Caco-2 (cell line): ENCODE data around the gene CDK10. TPM values are rescaled to one million over a fixed set of nuclear protein-coding genes. Genes with fewer than 3 reads are reported as not detected.

Source experiments
- BruUV-seq: library from RNA; stranded (reverse); fragments of 400-500 nt; replicated peaks from 2 replicates; lab custom pipeline; 2021; lab: Mats Ljungman, UMichigan
- CTCF ChIA-PET: fragments of 300-600 bp; sonication (Branson Sonifier 250); formaldehyde crosslinking; loops from one replicate; lab custom pipeline; 2022; ENCODE audit warnings: antibody characterized with exemption; lab: Charles Lee
- POLR2A ChIA-PET: fragments of 300-600 bp; sonication (Branson Sonifier 250); formaldehyde crosslinking; loops from one replicate; lab custom pipeline; 2022; ENCODE audit warnings: antibody characterized with exemption; lab: Charles Lee
- DNase-seq, 2 experiments: peaks; one replicate each; pipeline versions ENCODE4 v3.0.0 to v3.0.0-alpha.2; 2020 to 2022
- H3K27me3 ChIP-seq: replicated peaks from 2 replicates; pipeline ENCODE4 v1.6.0; 2011; ENCODE audit warnings: low read length; ENCODE audit not compliant: control insufficient read depth, insufficient read depth
- H3K36me3 ChIP-seq: 2 replicates; pipeline ENCODE4 v1.5.1; 2011; ENCODE audit warnings: low read length; ENCODE audit not compliant: control insufficient read depth, insufficient read depth
- H3K4me1 ChIP-seq: fragments of 250-450 bp; sonication (Bioruptor Pico); 2 replicates; pipeline ENCODE4 v1.5.1; 2020; ENCODE audit warnings: mild to moderate bottlenecking
- H3K4me3 ChIP-seq: 2 replicates; pipeline ENCODE4 v1.5.1; 2011; ENCODE audit warnings: low read depth, mild to moderate bottlenecking, control low read depth, low read length
- H3K9me3 ChIP-seq: fragments of 250-450 bp; sonication (Bioruptor Pico); 2 replicates; pipeline ENCODE4 v1.5.1; 2020; ENCODE audit warnings: mild to moderate bottlenecking, moderate library complexity
- H3K27ac Mint-ChIP-seq: one replicate; pipeline ENCODE4 v1.8.0; 2022; ENCODE audit warnings: mixed read lengths; ENCODE audit not compliant: unreplicated experiment
- H3K27me3 Mint-ChIP-seq: one replicate; pipeline ENCODE4 v1.8.0; 2022; ENCODE audit warnings: mixed read lengths; ENCODE audit not compliant: insufficient read depth, unreplicated experiment
- H3K36me3 Mint-ChIP-seq: one replicate; pipeline ENCODE4 v1.8.0; 2022; ENCODE audit warnings: mild to moderate bottlenecking, mixed read lengths; ENCODE audit not compliant: insufficient read depth, unreplicated experiment
- H3K4me1 Mint-ChIP-seq: one replicate; pipeline ENCODE4 v1.8.0; 2022; ENCODE audit warnings: low read depth, mixed read lengths; ENCODE audit not compliant: unreplicated experiment
- H3K4me3 Mint-ChIP-seq: one replicate; pipeline ENCODE4 v1.8.0; 2022; ENCODE audit warnings: mild to moderate bottlenecking, moderate library complexity, mixed read lengths; ENCODE audit not compliant: unreplicated experiment
- H3K9me3 Mint-ChIP-seq: one replicate; pipeline ENCODE4 v1.8.0; 2022; ENCODE audit warnings: mixed read lengths; ENCODE audit not compliant: unreplicated experiment
- intact Hi-C: fragments of 100-400 bp; cut with micrococcal nuclease; formaldehyde crosslinking; loops from one replicate; pipeline ENCODE4 v1.10.0; 2022; ENCODE audit not compliant: unreplicated experiment
- total RNA-seq: library from RNA; stranded (reverse); gene quantifications from 2 replicates; pipeline ENCODE4 v1.2.3, GENCODE V29; 2022
- TF ChIP-seq, protein P1 (sequence below), 2 experiments: fragments of 200-600 bp in 1 of 2; IDR thresholded peaks; 1 replicate in 1 of 2; 2 replicates in 1 of 2; pipeline versions ENCODE4 v1.5.1 to v1.8.0; 2011 to 2022; ENCODE audit warnings: antibody characterized with exemption in 1 of 2, control low read depth in 1 of 2, inconsistent platforms in 1 of 2, low read depth in 1 of 2, low read length in 1 of 2, mild to moderate bottlenecking in 1 of 2, moderate library complexity in 1 of 2; ENCODE audit not compliant: insufficient read depth in 1 of 2, severe bottlenecking in 1 of 2, unreplicated experiment in 1 of 2

The CDK10 gene
- total RNA-seq, 1 experiment from 2014 or later = 135 TPM

DNA sequence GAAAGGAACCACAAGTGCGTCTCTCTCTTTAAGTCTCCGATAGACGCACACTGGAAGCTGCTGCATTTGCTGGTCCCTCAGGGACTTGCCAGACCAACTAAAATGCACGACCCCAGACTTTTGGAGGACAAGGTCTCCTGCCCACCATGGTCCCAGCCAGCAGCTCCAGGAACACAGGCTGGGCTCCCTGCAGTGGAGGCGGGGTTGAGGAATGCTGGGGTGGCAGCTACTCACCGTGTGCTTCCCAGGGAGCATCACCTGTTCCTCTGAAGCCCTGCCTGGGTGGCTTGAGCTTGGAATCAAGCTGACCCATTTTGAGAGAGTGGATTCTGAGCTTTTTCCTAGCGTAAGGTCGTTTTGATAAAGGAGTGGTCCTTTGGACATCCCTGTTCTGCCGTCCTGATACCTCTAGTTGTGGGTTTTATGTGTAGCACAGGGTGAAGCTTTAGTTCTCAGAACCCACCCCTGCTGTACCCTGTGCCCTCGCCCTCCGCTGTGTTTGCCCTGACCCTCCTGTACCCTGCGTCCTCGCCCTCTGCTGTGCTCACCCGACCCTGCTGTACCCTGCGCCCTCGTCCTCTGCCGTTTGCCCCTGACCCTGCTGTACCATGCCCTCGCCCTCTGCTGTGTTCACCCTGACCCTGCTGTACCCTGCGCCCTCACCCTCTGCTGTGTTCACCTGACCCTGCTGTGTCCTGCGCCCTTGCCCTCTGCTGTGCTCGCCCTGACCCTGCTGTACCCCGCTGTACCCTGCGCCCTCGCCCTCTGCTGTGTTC, 45.8 kb downstream of the CDK10 start:
- Mint-ChIP-seq H3K4me1 (no peaks in the 10 kb centered on the region), H3K27me3 (no peaks in the 10 kb centered on the region), H3K27ac (peak overlapping the region; percentile 69), H3K36me3 (peaks cover 98% of the 10 kb centered on the region), H3K9me3 (no peaks in the 10 kb centered on the region), H3K4me3 (peak overlapping the region; percentile 30)
- H3K27me3 ChIP-seq = no peaks in the 10 kb centered on the region
- no TSS peak for BruUV-seq
- no peak overlapping the region for H3K4me3 ChIP-seq
- CTCF ChIA-PET = interaction anchor here (0.5 kb wide), 1 partner anchor 1296 kb away, joined by 4 read pairs; no protein-coding TSS in a partner anchor
- DNase-seq = no peak
- POLR2A ChIA-PET = no interaction called here
- H3K9me3 ChIP-seq = no peaks in the 10 kb centered on the region
- H3K36me3 ChIP-seq = peaks cover 5% of the 10 kb centered on the region
- intact Hi-C loops = no loop called here
- no peaks in the 10 kb centered on the region for H3K4me1 ChIP-seq
- TF ChIP-seq, protein P1, sequence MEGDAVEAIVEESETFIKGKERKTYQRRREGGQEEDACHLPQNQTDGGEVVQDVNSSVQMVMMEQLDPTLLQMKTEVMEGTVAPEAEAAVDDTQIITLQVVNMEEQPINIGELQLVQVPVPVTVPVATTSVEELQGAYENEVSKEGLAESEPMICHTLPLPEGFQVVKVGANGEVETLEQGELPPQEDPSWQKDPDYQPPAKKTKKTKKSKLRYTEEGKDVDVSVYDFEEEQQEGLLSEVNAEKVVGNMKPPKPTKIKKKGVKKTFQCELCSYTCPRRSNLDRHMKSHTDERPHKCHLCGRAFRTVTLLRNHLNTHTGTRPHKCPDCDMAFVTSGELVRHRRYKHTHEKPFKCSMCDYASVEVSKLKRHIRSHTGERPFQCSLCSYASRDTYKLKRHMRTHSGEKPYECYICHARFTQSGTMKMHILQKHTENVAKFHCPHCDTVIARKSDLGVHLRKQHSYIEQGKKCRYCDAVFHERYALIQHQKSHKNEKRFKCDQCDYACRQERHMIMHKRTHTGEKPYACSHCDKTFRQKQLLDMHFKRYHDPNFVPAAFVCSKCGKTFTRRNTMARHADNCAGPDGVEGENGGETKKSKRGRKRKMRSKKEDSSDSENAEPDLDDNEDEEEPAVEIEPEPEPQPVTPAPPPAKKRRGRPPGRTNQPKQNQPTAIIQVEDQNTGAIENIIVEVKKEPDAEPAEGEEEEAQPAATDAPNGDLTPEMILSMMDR (IDR thresholded peaks at IDR 0.05; ENCODE audit: insufficient read depth in 1 of 2, low read depth in 1 of 2, low read length in 1 of 2, severe bottlenecking in 1 of 2, unreplicated experiment in 1 of 2) = no peak

DNA sequence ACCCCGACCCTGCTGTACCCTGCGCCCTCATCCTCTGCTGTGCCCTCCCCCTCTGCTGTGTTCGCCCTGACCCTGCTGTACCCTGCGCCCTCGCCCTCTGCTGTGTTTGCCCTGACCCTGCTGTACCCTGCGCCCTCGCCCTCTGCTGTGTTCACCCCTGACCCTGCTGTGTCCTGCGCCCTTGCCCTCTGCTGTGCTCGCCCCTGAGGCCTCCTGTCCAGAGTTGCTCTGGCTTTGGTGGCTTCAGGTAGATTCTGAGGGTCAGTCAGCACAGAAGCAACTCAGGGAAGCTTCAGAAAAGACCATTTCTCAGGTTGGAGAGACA, 46.4 kb downstream of the CDK10 start:
- Mint-ChIP-seq H3K27me3 (no peaks in the 10 kb centered on the region), H3K27ac (peak overlapping the region; percentile 69), H3K9me3 (no peaks in the 10 kb centered on the region), H3K36me3 (peaks cover 98% of the 10 kb centered on the region), H3K4me3 (peak overlapping the region; percentile 30), H3K4me1 (no peaks in the 10 kb centered on the region)
- Histone ChIP-seq H3K9me3 (no peaks in the 10 kb centered on the region), H3K27me3 (no peaks in the 10 kb centered on the region), H3K4me1 (no peaks in the 10 kb centered on the region), H3K36me3 (peaks cover 8% of the 10 kb centered on the region), H3K4me3 (no peak overlapping the region)
- CTCF ChIA-PET = interaction anchor here (0.6 kb wide), 1 partner anchor 190 kb away, joined by 8 read pairs; no protein-coding TSS in a partner anchor
- POLR2A ChIA-PET = no interaction called here
- BruUV-seq = no TSS peak
- DNase-seq = no peak
- intact Hi-C loops = no loop called here
- TF ChIP-seq, protein P1 (IDR thresholded peaks at IDR 0.05; ENCODE audit: insufficient read depth in 1 of 2, low read depth in 1 of 2, low read length in 1 of 2, severe bottlenecking in 1 of 2, unreplicated experiment in 1 of 2) = no peak

DNA sequence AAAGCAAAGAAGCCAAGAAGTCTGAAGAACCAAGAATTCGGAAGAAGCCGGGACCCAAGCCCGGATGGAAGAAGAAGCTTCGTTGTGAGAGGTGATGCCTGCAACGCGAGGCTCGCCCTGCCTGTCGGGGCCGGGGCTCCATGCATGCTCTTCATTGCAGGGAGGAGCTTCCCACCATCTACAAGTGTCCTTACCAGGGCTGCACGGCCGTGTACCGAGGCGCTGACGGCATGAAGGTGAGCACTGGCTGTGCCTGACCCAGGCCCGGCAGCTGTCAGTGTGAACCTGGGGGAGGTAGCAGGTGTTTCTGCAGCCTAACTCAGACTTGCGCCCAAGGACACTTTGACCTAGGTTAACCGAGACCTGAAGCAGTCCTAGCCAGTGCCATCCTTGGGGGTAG, 46.8 kb downstream of the CDK10 start:
- TF ChIP-seq, protein P1 (IDR thresholded peaks at IDR 0.05; ENCODE audit: insufficient read depth in 1 of 2, low read depth in 1 of 2, low read length in 1 of 2, severe bottlenecking in 1 of 2, unreplicated experiment in 1 of 2) = no peak
- H3K36me3 Mint-ChIP-seq = peaks cover 99% of the 10 kb centered on the region
- CTCF ChIA-PET = interaction anchor here (0.6 kb wide), 1 partner anchor 189 kb away, joined by 8 read pairs; no protein-coding TSS in a partner anchor
- H3K9me3 Mint-ChIP-seq = no peaks in the 10 kb centered on the region
- no peak overlapping the region for H3K4me3 ChIP-seq
- no peak for DNase-seq
- POLR2A ChIA-PET = no interaction called here
- no peaks in the 10 kb centered on the region for H3K27me3 ChIP-seq
- H3K4me3 Mint-ChIP-seq = no peak overlapping the region
- no peaks in the 10 kb centered on the region for H3K4me1 Mint-ChIP-seq
- intact Hi-C loops = no loop called here
- H3K27me3 Mint-ChIP-seq = no peaks in the 10 kb centered on the region
- no peaks in the 10 kb centered on the region for H3K4me1 ChIP-seq
- BruUV-seq = no TSS peak
- peak overlapping the region; percentile 69 for H3K27ac Mint-ChIP-seq
- peaks cover 8% of the 10 kb centered on the region for H3K36me3 ChIP-seq
- H3K9me3 ChIP-seq = no peaks in the 10 kb centered on the region
